Chondrocyte (in vitro differentiated cells): ENCODE measurements around the gene ZNF775. TPM values are rescaled to one million over a fixed set of nuclear protein-coding genes. Genes with fewer than 3 reads are reported as not detected.

Source experiments
- DNase-seq: peaks from one replicate; pipeline ENCODE4 v3.0.0; 2021; ENCODE audit warnings: mixed read lengths, low spot score
- H3K27ac Mint-ChIP-seq: one replicate; pipeline ENCODE4 v1.8.0; 2021; ENCODE audit warnings: mild to moderate bottlenecking, moderate library complexity, mixed read lengths; ENCODE audit not compliant: unreplicated experiment
- H3K27me3 Mint-ChIP-seq: 2 replicates; pipeline ENCODE4 v1.8.0; 2021; ENCODE audit warnings: low read depth, mixed read lengths
- H3K36me3 Mint-ChIP-seq: 2 replicates; pipeline ENCODE4 v1.8.0; 2021; ENCODE audit warnings: low read depth, mixed read lengths
- H3K4me1 Mint-ChIP-seq: 2 replicates; pipeline ENCODE4 v1.8.0; 2021; ENCODE audit warnings: low read depth, mild to moderate bottlenecking, mixed read lengths
- H3K4me3 Mint-ChIP-seq: one replicate; pipeline ENCODE4 v1.8.0; 2021; ENCODE audit warnings: mild to moderate bottlenecking, moderate library complexity, mixed read lengths; ENCODE audit not compliant: unreplicated experiment
- H3K9me3 Mint-ChIP-seq: 2 replicates; pipeline ENCODE4 v1.8.0; 2021; ENCODE audit warnings: low read depth, mixed read lengths
- CTCF ChIP-seq: fragments of 200-600 bp; sonication (generic); IDR thresholded peaks from 2 replicates; pipeline ENCODE4 v1.5.0; 2021; ENCODE audit warnings: antibody characterized with exemption, mild to moderate bottlenecking, moderate library complexity
- total RNA-seq: library from RNA; stranded (reverse); gene quantifications from 3 replicates; pipeline ENCODE4 v1.2.1, GENCODE V29; 2021

The ZNF775 gene
- total RNA-seq, 1 donor from 2014 or later = 6.0 TPM

GRCh38 chr7:150396851-150397260 is 17.7 kb downstream of the ZNF775 start:
- H3K27me3 Mint-ChIP-seq = no peaks in the 10 kb centered on the region
- peaks cover 6% of the 10 kb centered on the region for H3K4me1 Mint-ChIP-seq
- H3K27ac Mint-ChIP-seq = no peak overlapping the region
- TF ChIP-seq CTCF = no peak
- peaks cover 8% of the 10 kb centered on the region for H3K36me3 Mint-ChIP-seq
- no peak for DNase-seq
- H3K4me3 Mint-ChIP-seq = no peak overlapping the region
- H3K9me3 Mint-ChIP-seq = no peaks in the 10 kb centered on the region

- TF ChIP-seq CTCF = no peak
- Mint-ChIP-seq H3K27me3 (no peaks in the 10 kb centered on the region), H3K36me3 (peaks cover 8% of the 10 kb centered on the region), H3K4me3 (no peak overlapping the region), H3K9me3 (no peaks in the 10 kb centered on the region), H3K27ac (no peak overlapping the region), H3K4me1 (peaks cover 3% of the 10 kb centered on the region)
- peak; percentile 88 for DNase-seq
Measured at GRCh38 chr7:150397346-150398107, 18.4 kb downstream of the ZNF775 start.

- TF ChIP-seq CTCF = no peak
- H3K27me3 Mint-ChIP-seq = no peaks in the 10 kb centered on the region
- H3K9me3 Mint-ChIP-seq = no peaks in the 10 kb centered on the region
- DNase-seq = no peak
- peaks cover 8% of the 10 kb centered on the region for H3K36me3 Mint-ChIP-seq
- no peak overlapping the region for H3K27ac Mint-ChIP-seq
- H3K4me1 Mint-ChIP-seq = peaks cover 5% of the 10 kb centered on the region
- no peak overlapping the region for H3K4me3 Mint-ChIP-seq
Measured at GRCh38 chr7:150398108-150398964, 19.2 kb downstream of the ZNF775 start.

- peaks cover 11% of the 10 kb centered on the region for H3K4me1 Mint-ChIP-seq
- DNase-seq = no peak
- H3K4me3 Mint-ChIP-seq = no peak overlapping the region
- H3K27ac Mint-ChIP-seq = no peak overlapping the region
- peaks cover 8% of the 10 kb centered on the region for H3K36me3 Mint-ChIP-seq
- TF ChIP-seq CTCF = no peak
- H3K27me3 Mint-ChIP-seq = no peaks in the 10 kb centered on the region
- no peaks in the 10 kb centered on the region for H3K9me3 Mint-ChIP-seq
Measured at GRCh38 chr7:150398965-150399320, 19.8 kb downstream of the ZNF775 start.

GRCh38 chr7:150399421-150400007 is 20.4 kb downstream of the ZNF775 start:
- H3K4me3 Mint-ChIP-seq = no peak overlapping the region
- peaks cover 8% of the 10 kb centered on the region for H3K36me3 Mint-ChIP-seq
- DNase-seq = no peak
- no peak overlapping the region for H3K27ac Mint-ChIP-seq
- peaks cover 16% of the 10 kb centered on the region for H3K4me1 Mint-ChIP-seq
- no peak for TF ChIP-seq CTCF
- no peaks in the 10 kb centered on the region for H3K27me3 Mint-ChIP-seq
- no peaks in the 10 kb centered on the region for H3K9me3 Mint-ChIP-seq
